NCI-H345 (cell line): Measurements from ENCODE around the gene NEXN.

Experiments
- DNase-seq: peaks from one replicate; lab custom pipeline; 2025; lab: John Stamatoyannopoulos, UW

The NEXN gene

DNA sequence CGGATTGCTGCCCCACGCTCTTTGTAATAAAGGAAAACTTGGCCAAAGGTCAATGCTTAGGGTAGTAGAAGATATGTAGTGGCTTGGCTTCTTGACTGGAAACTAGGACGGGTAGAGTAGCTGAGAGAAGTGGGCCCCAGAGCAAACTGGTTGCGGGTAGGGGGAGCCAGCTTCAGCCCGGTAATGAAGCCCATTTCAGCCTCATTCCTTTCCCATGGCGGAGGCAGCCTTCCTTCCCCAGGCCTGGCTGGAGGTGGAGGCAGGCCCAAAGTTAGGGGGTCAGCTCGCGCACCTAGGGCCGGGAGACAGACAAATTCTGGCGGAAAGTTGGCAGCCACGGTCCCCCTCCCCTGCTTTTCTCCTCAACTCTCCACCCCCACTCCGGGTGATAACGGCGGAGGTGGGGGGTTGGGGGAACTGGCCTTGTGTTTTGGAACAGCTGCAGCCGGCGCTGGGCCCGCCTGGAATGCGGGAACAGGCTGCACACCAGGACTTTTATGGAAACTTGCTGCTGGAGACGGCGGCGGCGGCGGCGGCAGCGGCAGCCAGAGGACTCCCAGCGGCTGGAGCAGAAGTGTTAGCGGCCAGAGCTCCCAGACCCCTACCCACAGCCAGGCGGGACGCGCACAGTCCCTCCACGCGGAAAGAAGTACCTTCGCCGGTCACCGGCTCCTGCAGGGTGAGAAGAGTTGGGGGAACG lies at the start of gene NEXN:
NEXN (plus strand) TSS at position 544 of the 700 bp plus-strand sequence. CDS start 27,483 bp downstream, outside the sequence.
- DNase-seq: peak; percentile 29

GRCh38 chr1:77841574-77841973 lies 46.9 kb upstream of the NEXN start:
- no peak for DNase-seq

GRCh38 chr1:77845951-77846350 lies 42.5 kb upstream of the NEXN start:
- DNase-seq: no peak

- no peak for DNase-seq
Observed at GRCh38 chr1:77846966-77847365, 41.5 kb upstream of the NEXN start.

- no peak for DNase-seq
Observed at GRCh38 chr1:77847621-77848080, 40.8 kb upstream of the NEXN start.

- DNase-seq: no peak
Observed at GRCh38 chr1:77850082-77850481, 38.3 kb upstream of the NEXN start.

DNA sequence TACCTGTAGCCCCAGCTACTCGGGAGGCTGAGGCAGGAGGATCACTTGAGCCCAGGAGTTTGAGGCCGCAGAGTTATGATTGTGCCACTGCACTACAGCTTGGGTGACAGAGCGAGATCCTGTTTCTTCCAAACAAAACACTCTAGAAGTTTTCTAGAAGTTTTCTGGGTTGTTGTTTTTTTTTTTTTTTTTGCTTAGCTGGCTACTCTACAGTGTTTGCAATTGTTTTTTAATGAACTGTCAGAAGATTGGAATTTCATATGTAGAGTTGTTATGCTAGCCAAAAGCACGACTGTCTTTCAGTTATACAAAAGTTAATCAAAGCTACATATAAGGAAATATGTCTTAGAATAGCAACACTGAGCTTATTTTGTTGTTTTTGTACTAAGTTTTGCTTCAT lies 30.9 kb upstream of the NEXN start:
- DNase-seq: no peak

- no peak for DNase-seq
Observed at GRCh38 chr1:77858725-77859124, 29.7 kb upstream of the NEXN start.

DNA sequence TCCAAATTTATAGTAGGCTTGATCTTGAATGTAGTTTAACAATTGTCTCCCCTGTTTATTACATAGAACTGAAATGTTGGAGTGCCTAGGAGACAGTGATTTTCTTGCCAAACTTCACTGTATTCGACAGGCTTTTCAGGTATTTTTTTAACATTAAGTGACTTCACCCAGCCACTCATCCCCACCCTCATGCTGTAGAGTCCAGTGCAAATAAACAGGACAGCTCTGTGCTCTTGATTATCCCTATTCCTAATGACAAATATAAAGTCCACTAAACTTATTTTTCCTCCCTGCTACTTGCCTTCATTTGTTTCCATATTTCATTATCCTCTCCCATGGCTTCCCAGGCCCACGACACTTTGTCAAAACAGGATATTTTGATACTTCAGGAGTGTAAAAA lies 29.2 kb upstream of the NEXN start:
- DNase-seq: no peak

DNA sequence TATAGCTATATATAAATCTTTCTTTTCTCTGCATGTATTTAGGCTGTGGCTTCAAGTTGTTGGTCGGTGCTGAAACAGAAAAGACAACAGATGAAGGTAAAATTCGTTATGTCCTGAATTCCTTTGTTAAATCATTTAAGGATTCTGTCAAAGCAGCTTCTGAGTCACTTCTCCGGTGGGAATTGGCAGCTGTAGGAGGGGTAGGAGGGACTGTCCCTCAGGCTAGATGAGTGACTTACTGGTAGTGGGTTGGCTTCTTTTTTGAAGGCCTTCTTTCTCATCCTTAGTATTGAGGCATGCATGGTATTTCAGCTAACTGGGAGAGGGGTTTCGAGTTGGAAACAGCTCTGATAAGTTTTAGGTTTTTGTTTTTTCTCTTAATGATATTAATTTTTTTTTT lies 22.1 kb upstream of the NEXN start:
- no peak for DNase-seq

DNA sequence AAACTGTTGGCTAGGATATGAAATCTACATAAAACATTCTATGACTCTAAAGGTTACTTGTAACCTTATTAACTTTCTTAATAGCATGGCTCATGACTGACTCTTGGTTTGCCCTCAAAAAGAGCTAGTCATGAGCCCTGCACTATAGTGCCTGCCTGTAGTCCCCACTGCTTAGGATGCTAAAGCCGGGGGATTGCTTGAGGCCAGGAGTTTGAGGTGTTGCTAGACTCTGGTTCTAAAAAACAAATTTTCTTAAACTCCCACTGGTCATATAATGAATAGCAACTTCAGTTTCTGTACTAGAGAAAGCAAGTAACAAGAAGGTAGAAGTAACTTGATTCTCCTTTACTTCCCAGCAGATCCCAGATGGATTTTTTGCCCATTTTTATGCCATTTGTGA lies 15.8 kb upstream of the NEXN start:
- no peak for DNase-seq

GRCh38 chr1:77873461-77873860 lies 15.0 kb upstream of the NEXN start:
- DNase-seq: no peak

DNA sequence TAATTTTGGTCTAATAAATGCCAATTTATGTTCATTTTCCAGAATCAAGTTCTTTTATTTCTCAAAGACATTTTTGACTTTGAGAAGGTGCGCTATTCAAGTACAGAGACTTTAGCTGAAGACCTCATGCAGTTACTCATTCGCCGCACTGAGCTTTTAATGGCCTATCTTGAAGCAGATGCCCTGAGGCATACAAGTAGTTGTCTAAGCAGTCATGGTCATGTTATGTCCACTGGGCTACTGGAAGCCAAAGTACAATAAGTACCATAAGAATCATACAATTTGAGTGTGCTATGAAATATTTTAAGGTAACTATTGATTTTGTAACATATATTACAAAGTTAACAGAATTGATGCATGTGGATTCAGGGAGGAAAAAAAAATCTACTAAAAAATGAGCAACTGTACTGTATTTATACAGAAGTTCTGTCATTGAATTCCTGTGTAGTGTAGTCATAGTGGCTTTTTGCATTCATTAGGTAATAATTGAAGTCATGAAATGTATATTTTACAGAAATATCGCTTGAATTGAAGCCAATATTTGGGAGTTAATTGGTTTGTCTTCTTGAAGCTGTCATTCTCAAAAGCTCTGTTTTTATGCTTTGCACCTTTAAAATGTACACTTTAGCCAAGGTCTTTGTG lies 13.5 kb upstream of the NEXN start:
- DNase-seq: no peak

DNA sequence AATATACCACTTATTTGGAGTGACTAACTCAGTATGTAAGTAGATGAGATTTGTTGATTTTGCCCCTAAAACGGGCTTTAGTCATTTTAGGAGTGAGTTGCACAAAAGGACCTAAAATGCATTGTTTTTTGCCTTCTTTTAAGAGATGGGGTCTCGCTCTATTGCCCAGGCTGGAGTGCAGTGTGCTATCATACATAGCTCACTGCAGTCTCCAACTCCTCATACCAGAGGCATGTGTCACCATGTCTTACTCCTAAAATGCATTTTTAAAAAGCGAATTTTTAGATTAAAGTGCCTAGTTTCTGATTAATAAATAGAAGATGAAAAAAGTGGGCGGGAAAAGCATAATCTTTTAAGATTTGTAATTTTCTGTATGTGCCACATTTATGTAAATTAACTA lies 11.5 kb upstream of the NEXN start:
- no peak for DNase-seq

DNA sequence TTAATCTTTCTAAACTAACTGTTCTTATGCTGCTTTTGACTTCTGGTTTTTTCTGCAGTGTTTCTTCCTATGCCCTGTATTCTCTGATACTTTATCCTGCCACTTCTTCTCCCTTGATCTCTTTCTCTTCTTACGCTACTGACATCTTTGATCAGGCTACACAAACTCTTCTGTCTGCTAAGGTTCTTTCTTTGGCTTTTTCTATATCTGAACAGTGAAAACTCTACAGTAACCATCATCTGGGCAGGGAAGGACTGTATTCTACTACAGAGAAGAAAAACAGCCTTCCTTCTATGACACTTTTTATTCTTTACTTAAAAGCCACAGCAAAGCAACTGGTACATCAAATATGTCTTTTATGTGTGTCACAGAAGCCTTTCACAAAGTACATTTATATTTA lies 7.4 kb upstream of the NEXN start:
- no peak for DNase-seq

- no peak for DNase-seq
Observed at GRCh38 chr1:77882411-77882810, 6.0 kb upstream of the NEXN start.

GRCh38 chr1:77888781-77889642 lies 588 bp downstream of the NEXN start:
- DNase-seq: peak; percentile 29

GRCh38 chr1:77889671-77890070 lies 1.2 kb downstream of the NEXN start:
- no peak for DNase-seq

GRCh38 chr1:77891200-77891599 lies 2.8 kb downstream of the NEXN start:
- DNase-seq: no peak

DNA sequence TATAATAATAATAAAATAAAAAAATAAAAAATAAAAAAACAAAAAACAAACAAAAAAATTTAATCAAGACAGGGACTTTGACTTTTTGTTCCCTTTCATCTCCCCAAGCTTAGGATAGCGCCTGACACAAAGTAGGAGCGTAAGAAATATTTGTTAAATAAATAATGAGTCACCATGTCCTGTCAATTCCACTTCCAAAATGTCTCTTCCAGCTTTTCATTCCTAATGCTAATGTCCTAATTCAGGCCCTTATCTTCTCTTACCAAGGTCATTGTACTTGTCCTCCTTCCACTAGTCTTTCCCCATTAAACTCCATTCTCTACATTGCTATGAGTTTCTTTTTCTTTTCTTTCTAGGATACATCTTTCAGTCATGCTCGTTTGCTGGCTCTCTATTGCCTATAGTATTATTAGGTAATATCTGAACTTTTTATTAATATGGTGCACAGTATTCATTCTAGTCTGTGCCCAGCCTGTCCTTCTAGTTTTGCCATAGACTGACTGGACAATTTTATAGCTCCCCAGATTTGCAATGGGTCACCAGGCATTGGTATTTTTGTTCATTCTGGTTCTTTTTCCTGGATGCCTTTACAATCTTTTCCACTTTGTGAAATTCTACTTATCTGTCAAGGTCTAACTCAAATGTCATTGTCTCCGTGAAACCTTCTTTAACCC lies 11.4 kb downstream of the NEXN start:
- DNase-seq: no peak

DNA sequence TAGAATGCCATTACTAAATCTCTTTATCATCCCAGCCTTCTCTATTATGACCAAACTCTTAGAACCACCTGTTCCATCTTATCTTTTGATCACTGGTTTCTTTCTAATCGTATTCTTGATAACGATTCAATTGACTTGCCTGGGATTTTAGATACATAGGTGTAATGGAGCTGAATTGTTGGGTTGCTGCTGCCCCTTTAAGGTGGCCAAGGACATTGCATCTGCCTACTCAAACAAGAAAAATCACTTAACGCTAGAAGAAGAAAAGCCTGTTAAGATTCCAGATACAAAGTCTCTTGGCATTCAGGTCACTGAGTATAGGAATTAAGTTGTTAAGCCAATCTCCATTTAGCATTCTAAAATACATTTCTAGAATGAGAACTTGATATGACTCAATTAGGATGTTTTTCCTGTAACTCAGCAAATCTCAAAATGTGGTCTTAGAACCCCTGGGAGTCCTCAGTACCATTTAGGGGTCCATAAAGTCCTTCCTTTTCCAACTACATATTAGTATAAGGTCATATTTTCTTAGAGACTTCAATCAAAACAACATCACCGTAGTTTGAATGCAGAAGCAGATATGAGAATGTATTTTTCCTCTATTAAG lies 12.4 kb downstream of the NEXN start:
- DNase-seq: peak; percentile 36

DNA sequence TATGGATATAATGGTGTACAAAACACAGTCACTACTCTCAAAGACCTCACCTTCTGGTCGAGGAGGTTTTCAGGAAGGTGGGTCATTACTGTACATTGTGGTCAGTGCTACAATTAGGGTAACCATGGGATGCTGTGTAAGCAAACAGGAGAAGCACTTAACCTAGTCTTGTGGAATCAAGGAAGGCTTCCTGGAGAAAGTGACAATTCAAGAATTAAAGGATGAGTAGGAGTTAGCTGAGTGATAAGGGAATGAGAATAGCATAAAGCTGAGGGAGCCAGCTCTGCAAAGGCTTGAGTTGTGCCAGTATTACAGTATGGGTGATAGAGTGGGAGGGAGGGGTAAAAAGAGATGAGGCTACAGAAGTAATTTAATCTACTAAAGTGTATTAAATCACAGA lies 17.2 kb downstream of the NEXN start:
- no peak for DNase-seq
